ENCODE measurements around the gene COL5A1. TPM values are rescaled to one million over a fixed set of nuclear protein-coding genes. Genes with fewer than 3 reads are reported as not detected.

The COL5A1 gene
- total and polyA plus RNA-seq, 2 experiments from 2014 or later = 2.5 to 13.1 TPM

GRCh38 chr9:134811079-134811672, 169.6 kb downstream of the COL5A1 start:
- no peak for DNase-seq (ENCODE audit: low spot score)

More at GRCh38 chr9:134811079-134811672, 169.6 kb downstream of the COL5A1 start:
- Histone ChIP-seq H3K9me2 (ENCODE audit: insufficient read depth) (no peaks in the 10 kb centered on the region; the same call in 1 of the 2 replicates), H3K27ac (ENCODE audit: low read depth) (peak overlapping the region; percentile 89; the same call in 1 of the 2 replicates), H3K79me2 (replicated peaks; ENCODE audit: insufficient read depth) (no peaks in the 10 kb centered on the region), H4K20me1 (replicated peaks; ENCODE audit: insufficient read depth) (no peaks in the 10 kb centered on the region), H3K4me3 (no peak overlapping the region), H3K27me3 (ENCODE audit: insufficient read depth) (no peaks in the 10 kb centered on the region), H3K4me2 (no peak overlapping the region), H3F3A (replicated peaks; ENCODE audit: low read depth) (peaks cover 6% of the 10 kb centered on the region; the same call in 1 of the 2 replicates), H2AFZ (no peak overlapping the region), H3K36me3 (ENCODE audit: insufficient read depth) (no peaks in the 10 kb centered on the region), H3K4me1 (ENCODE audit: insufficient read depth) (peaks cover 12% of the 10 kb centered on the region)
- no peaks in the 10 kb centered on the region for H3K9me3 Mint-ChIP-seq
- H3K4me3 Mint-ChIP-seq = no peak overlapping the region
- H3K27ac Mint-ChIP-seq = no peak overlapping the region
- peaks cover 35% of the 10 kb centered on the region for H3K4me1 Mint-ChIP-seq
- H3K27me3 Mint-ChIP-seq (ENCODE audit: insufficient read depth, low read depth, poor library complexity) = peaks cover 6% of the 10 kb centered on the region
- TF ChIP-seq ZNF462 (CRISPR knock-in tag; IDR thresholded peaks at IDR 0.05) (no peak), JUNB (IDR thresholded peaks at IDR 0.05; ENCODE audit: unreplicated experiment) (no peak), EZH2 (IDR thresholded peaks at IDR 0.05; ENCODE audit: low read depth, unreplicated experiment) (no peak), REST (IDR thresholded peaks at IDR 0.05; ENCODE audit: unreplicated experiment) (no peak), POLR2AphosphoS5 (IDR thresholded peaks at IDR 0.05; ENCODE audit: low read depth) (no peak), CREB1 (CRISPR knock-in tag; IDR thresholded peaks at IDR 0.05; ENCODE audit: low read depth) (no peak), CTCF (conservative IDR thresholded peaks at IDR 0.05; ENCODE audit: low read depth in 2 of 2) (no peak), ZNF331 (CRISPR knock-in tag; IDR thresholded peaks at IDR 0.05; ENCODE audit: low read depth) (no peak), EZH2phosphoT487 (IDR thresholded peaks at IDR 0.05; ENCODE audit: unreplicated experiment) (no peak), ZNF114 (CRISPR knock-in tag; IDR thresholded peaks at IDR 0.05) (no peak), ETS1 (IDR thresholded peaks at IDR 0.05) (no peak), NANOG (IDR thresholded peaks at IDR 0.05; ENCODE audit: borderline replicate concordance) (no peak), STAT1 (IDR thresholded peaks at IDR 0.05; ENCODE audit: unreplicated experiment) (no peak)
- ATAC-seq = peak; percentile 12
- H3K36me3 Mint-ChIP-seq (ENCODE audit: low read depth) = no peaks in the 10 kb centered on the region

Measured in GM23338 (cell line).